ENCODE measurements around the gene HELT. TPM values are rescaled to one million over a fixed set of nuclear protein-coding genes. Genes with fewer than 3 reads are reported as not detected.

The HELT gene
- total RNA-seq, 1 donor from 2014 or later = not detected

- H3K4me3 Mint-ChIP-seq (ENCODE audit: unreplicated experiment) = no peak overlapping the region
- peaks cover 12% of the 10 kb centered on the region for H3K4me1 Mint-ChIP-seq (ENCODE audit: low read depth)
- peaks cover 49% of the 10 kb centered on the region for H3K27me3 Mint-ChIP-seq (ENCODE audit: low read depth)
- H3K9me3 Mint-ChIP-seq (ENCODE audit: low read depth) = no peaks in the 10 kb centered on the region
- TF ChIP-seq CTCF (IDR thresholded peaks at IDR 0.05) = no peak
- no peaks in the 10 kb centered on the region for H3K36me3 Mint-ChIP-seq (ENCODE audit: low read depth)
- no peak overlapping the region for H3K27ac Mint-ChIP-seq (ENCODE audit: unreplicated experiment)
- DNase-seq (ENCODE audit: low spot score) = no peak
Observed at GRCh38 chr4:185003596-185004351, 14.5 kb upstream of the HELT start.

GRCh38 chr4:185004562-185005218 lies 13.6 kb upstream of the HELT start:
- no peaks in the 10 kb centered on the region for H3K9me3 Mint-ChIP-seq (ENCODE audit: low read depth)
- peak overlapping the region; percentile 72 for H3K4me3 Mint-ChIP-seq (ENCODE audit: unreplicated experiment)
- DNase-seq (ENCODE audit: low spot score) = no peak
- no peak for TF ChIP-seq CTCF (IDR thresholded peaks at IDR 0.05)
- H3K27me3 Mint-ChIP-seq (ENCODE audit: low read depth) = peaks cover 56% of the 10 kb centered on the region
- H3K27ac Mint-ChIP-seq (ENCODE audit: unreplicated experiment) = no peak overlapping the region
- H3K36me3 Mint-ChIP-seq (ENCODE audit: low read depth) = no peaks in the 10 kb centered on the region
- H3K4me1 Mint-ChIP-seq (ENCODE audit: low read depth) = peaks cover 12% of the 10 kb centered on the region

- peaks cover 56% of the 10 kb centered on the region for H3K27me3 Mint-ChIP-seq (ENCODE audit: low read depth)
- no peaks in the 10 kb centered on the region for H3K36me3 Mint-ChIP-seq (ENCODE audit: low read depth)
- TF ChIP-seq CTCF (IDR thresholded peaks at IDR 0.05) = peak; percentile 99
- peaks cover 12% of the 10 kb centered on the region for H3K4me1 Mint-ChIP-seq (ENCODE audit: low read depth)
- no peaks in the 10 kb centered on the region for H3K9me3 Mint-ChIP-seq (ENCODE audit: low read depth)
- DNase-seq (ENCODE audit: low spot score) = no peak
- H3K4me3 Mint-ChIP-seq (ENCODE audit: unreplicated experiment) = peak overlapping the region; percentile 72
- no peak overlapping the region for H3K27ac Mint-ChIP-seq (ENCODE audit: unreplicated experiment)
Observed at GRCh38 chr4:185005219-185005819, 13.0 kb upstream of the HELT start.

GRCh38 chr4:185011408-185011807 lies 6.9 kb upstream of the HELT start:
- Mint-ChIP-seq H3K9me3 (ENCODE audit: low read depth) (no peaks in the 10 kb centered on the region), H3K27me3 (ENCODE audit: low read depth) (peaks cover 85% of the 10 kb centered on the region), H3K4me3 (ENCODE audit: unreplicated experiment) (no peak overlapping the region), H3K4me1 (ENCODE audit: low read depth) (peaks cover 3% of the 10 kb centered on the region), H3K27ac (ENCODE audit: unreplicated experiment) (no peak overlapping the region), H3K36me3 (ENCODE audit: low read depth) (no peaks in the 10 kb centered on the region)
- peak; percentile 75 for TF ChIP-seq CTCF (IDR thresholded peaks at IDR 0.05)
- no peak for DNase-seq (ENCODE audit: low spot score)

GRCh38 chr4:185013417-185014125 lies 4.7 kb upstream of the HELT start:
- H3K9me3 Mint-ChIP-seq (ENCODE audit: low read depth) = no peaks in the 10 kb centered on the region
- peaks cover 90% of the 10 kb centered on the region for H3K27me3 Mint-ChIP-seq (ENCODE audit: low read depth)

More at GRCh38 chr4:185013417-185014125, 4.7 kb upstream of the HELT start:
- Mint-ChIP-seq H3K27ac (ENCODE audit: unreplicated experiment) (no peak overlapping the region), H3K4me1 (ENCODE audit: low read depth) (peaks cover 12% of the 10 kb centered on the region), H3K36me3 (ENCODE audit: low read depth) (no peaks in the 10 kb centered on the region), H3K4me3 (ENCODE audit: unreplicated experiment) (no peak overlapping the region)
- no peak for TF ChIP-seq CTCF (IDR thresholded peaks at IDR 0.05)
- no peak for DNase-seq (ENCODE audit: low spot score)
